GM10266 (cell line): ENCODE measurements around the gene MS4A7.

ENCODE experiments used
- DNase-seq: peaks from one replicate; pipeline ENCODE4 v3.0.0; 2012; ENCODE audit errors: extremely low spot score
- TF ChIP-seq, protein P1 (sequence below): IDR thresholded peaks from 2 replicates; pipeline ENCODE4 v1.5.1; 2012; ENCODE audit warnings: mild to moderate bottlenecking, low read depth; ENCODE audit not compliant: control insufficient read depth, insufficient read depth; ENCODE audit errors: missing control alignments

Gene MS4A7

DNA sequence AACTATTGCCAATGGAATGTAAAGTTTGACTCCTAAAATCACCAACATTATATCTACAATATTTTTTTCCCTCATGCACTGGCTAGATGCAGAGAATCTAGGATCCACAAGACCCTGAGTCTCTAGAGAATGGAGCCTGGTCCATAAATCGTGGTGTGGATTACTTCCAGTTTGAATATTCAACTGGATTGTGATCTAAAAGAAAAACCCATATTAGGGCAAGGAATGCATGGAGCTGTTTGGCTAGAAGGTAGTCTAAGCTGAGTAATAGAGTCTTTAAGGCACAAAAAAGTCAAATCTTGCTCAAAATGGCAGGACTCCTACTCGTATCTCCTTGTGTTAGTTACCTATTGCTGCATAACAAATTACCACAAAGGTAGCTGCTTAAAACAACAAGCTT, 41.7 kb downstream of the MS4A7 start:
- no peak for DNase-seq
- TF ChIP-seq, protein P1, sequence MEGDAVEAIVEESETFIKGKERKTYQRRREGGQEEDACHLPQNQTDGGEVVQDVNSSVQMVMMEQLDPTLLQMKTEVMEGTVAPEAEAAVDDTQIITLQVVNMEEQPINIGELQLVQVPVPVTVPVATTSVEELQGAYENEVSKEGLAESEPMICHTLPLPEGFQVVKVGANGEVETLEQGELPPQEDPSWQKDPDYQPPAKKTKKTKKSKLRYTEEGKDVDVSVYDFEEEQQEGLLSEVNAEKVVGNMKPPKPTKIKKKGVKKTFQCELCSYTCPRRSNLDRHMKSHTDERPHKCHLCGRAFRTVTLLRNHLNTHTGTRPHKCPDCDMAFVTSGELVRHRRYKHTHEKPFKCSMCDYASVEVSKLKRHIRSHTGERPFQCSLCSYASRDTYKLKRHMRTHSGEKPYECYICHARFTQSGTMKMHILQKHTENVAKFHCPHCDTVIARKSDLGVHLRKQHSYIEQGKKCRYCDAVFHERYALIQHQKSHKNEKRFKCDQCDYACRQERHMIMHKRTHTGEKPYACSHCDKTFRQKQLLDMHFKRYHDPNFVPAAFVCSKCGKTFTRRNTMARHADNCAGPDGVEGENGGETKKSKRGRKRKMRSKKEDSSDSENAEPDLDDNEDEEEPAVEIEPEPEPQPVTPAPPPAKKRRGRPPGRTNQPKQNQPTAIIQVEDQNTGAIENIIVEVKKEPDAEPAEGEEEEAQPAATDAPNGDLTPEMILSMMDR = no peak

DNA sequence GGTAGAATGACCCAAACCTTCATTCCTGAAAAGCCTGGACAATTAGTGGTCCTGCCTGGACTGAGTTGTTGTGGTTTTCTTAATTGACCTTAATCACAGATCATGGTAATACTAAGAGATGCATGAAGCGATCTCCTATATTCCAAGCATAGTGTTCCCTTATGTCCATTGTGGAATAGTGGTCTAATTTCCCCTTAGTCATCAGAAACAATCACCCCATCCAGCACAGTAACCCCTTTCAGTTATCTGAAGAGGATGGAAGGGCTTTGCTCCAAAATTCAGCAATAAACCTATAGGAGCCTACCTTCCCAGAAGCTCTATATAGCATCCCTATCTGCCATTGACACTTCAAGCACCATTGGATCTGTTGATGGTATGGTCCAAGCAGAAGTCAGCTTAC, 44.3 kb downstream of the MS4A7 start:
- TF ChIP-seq, protein P1 = no peak
- no peak for DNase-seq

DNA sequence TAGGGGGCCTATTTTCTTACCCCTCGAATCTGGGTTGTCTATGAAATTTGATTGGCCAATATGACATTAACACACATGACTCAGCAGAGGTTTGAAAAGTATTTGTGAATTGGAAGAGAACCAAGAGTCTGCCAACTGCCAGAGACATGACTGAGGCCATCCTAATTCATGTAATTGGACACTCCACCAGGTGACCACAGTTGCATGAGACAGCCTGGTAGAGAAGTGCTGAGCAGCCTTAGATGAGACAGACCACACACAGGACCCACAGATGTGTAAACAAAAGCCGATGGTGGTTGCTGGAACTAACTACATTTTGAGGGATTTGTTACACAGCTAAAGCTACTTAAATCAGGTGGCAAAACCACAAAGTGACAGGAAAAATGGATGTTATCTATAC, 50.2 kb downstream of the MS4A7 start:
- DNase-seq = no peak
- TF ChIP-seq, protein P1 = no peak

DNA sequence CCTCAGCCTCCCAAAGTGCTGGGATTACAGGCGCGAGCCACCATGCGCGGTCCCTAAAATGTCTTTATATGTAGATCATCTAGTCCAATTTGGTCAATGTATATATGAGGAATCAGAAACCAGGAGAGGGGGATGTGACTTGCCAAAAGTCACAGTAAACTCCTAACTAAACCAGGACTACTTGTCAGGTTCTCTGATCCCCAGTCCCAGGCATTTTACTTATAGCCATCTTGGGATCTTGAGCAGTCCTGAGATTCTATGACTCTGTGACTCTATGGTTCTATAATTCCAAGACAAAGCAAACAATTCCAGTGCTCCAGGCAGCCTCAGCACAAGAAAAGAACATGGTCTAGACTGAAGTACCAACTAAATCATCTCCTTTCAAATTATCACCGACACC, 50.9 kb downstream of the MS4A7 start, which contains the start of gene MS4A5:
Gene MS4A5 (plus strand): TSS at position 301 of the 400 bp plus-strand sequence. CDS start 103 bp downstream, outside the sequence.
- no peak for DNase-seq
- TF ChIP-seq, protein P1 = no peak

DNA sequence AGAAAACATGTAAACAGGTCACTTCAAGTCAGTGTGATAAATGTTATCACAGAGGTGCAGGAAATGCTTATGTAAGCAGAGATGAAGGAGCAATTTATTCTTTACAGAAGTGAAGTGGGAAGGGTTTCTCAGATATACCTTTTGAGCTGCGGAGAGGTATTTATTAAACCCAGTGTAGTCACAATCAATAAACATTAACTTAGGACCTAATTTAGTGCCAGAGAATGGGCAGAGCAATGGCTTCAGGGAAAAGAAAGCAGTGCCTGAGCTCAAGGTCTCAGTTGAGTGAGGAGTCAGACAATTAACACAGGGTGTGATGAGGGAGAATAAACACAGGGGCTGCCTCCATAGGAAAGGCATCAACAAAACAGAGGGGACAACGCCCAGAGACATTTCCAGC, 52.9 kb downstream of the MS4A7 start:
- TF ChIP-seq, protein P1 = no peak

GRCh38 chr11:60433401-60433800, 55.1 kb downstream of the MS4A7 start:
- DNase-seq = no peak
- TF ChIP-seq, protein P1 = no peak

More for the DNA sequence above, 52.9 kb downstream of the MS4A7 start:
- no peak for DNase-seq
